Coronary artery (tissue), 2 donors: ENCODE measurements around the gene ICAM4.

Experiments used
- DNase-seq: peaks from one replicate; pipeline ENCODE4 v3.0.0-alpha.2; 2017; ENCODE audit warnings: low spot score
- H3K27ac ChIP-seq, 2 donors: fragments of 200-600 bp; sonication (generic); one replicate each; pipeline ENCODE4 v1.5.1; 2016 to 2019
- H3K4me3 ChIP-seq: fragments of 200-600 bp; sonication (generic); 2 replicates; pipeline ENCODE4 v1.5.1; 2016; ENCODE audit warnings: mild to moderate bottlenecking, moderate library complexity
- CTCF ChIP-seq: fragments of 200-600 bp; sonication (generic); IDR thresholded peaks from one replicate; pipeline ENCODE4 v1.5.1; 2019; ENCODE audit warnings: antibody characterized with exemption

ICAM4 gene

GRCh38 chr19:10258080-10258710 is 28.6 kb upstream of the ICAM4 start:
- Histone ChIP-seq H3K27ac (no peak overlapping the region), H3K4me3 (no peak overlapping the region)
- DNase-seq, result no peak
- TF ChIP-seq CTCF, result no peak

DNA sequence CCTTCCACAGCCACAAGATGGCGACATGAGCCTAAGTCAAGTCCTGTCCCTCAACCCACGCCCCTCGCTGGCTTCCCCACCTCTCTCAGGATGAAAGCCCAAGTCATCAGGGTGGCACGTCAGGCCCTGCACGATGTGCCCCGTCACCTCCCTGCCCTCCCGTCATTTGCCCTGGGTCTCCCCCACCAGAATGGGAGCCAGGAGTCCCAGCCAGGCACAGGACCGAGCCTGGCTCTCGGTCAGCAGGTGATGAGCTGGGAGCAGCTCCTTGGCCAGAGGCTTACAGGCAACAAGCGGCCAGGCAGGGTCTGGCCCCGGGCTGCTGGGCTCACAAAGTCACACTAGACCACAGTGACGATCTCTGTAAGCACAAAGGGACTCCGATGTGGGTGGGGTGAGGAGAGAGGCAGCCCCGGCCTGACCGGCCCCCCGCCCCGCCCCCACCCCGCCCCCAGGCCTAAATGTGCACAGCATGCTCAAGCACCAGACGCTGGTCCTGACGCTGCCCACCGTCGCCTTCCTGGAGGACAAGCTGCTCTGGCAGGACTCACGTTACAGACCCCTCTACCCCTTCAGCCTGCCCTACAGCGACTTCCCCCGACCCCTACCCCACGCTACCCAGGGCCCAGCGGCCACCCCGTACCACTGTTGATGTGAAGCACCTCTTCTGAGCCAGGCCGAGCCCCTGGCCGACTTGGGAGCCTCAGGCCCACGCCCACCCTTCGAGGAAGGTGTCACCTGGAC is 27.4 kb upstream of the ICAM4 start:
- no peak overlapping the region for H3K27ac ChIP-seq
- peak; percentile 50 for TF ChIP-seq CTCF
- DNase-seq, result no peak
- no peak overlapping the region for H3K4me3 ChIP-seq

DNA sequence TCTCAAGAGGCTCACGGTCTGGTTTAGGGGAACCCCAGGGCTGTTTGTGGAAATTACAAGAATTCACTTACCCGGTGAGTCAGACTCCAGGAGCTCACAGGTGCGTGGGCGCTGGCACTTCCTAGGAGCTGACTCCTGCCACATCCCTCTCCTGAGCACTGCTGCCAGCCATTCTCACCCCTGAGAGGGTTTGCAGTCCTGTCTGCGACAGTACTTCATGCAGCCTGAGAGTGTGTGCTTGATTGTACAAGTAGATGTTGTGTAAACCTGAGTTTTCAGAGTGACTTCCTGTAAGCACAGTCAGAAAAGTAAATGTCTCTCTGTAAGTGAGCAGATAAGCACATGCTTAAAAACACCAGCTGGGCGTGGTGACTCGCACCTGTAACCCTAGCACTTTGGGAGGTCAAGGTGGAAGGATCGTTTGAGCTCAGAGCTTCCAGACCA is 26.6 kb upstream of the ICAM4 start:
- H3K27ac ChIP-seq, result no peak overlapping the region
- no peak for DNase-seq
- no peak for TF ChIP-seq CTCF

DNA sequence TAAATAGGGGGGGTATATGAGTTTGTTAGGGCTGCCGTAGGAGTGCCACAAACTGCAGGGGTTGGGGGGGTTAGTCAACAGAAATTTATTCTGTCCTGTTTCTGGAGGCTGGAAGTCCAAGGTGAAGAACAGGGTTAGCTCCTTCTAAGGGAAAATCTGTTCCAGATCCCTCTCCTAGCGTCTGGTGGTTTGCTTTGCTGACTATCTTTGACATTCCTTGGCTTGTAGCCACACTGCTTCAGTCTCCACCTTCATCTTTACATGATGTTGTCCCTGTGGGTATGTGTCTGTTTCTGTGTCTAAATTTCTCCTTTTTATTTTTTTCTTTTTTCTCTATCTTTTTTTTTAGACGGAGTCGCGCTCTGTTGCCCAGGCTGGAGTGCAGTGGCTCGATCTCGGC is 24.0 kb upstream of the ICAM4 start:
- TF ChIP-seq CTCF, result no peak
- Histone ChIP-seq H3K4me3 (no peak overlapping the region), H3K27ac (no peak overlapping the region)
- DNase-seq, result no peak

More for the DNA sequence above, 26.6 kb upstream of the ICAM4 start:
- H3K4me3 ChIP-seq, result no peak overlapping the region

- TF ChIP-seq CTCF, result no peak
- no peak overlapping the region for H3K27ac ChIP-seq
- no peak for DNase-seq
- H3K4me3 ChIP-seq, result no peak overlapping the region
Measured at GRCh38 chr19:10266706-10267105, 20.0 kb upstream of the ICAM4 start.

GRCh38 chr19:10268071-10268470 is 18.7 kb upstream of the ICAM4 start:
- H3K4me3 ChIP-seq, result no peak overlapping the region

More at GRCh38 chr19:10268071-10268470, 18.7 kb upstream of the ICAM4 start:
- no peak for TF ChIP-seq CTCF
- peak overlapping the region in 1 of 2 donors; percentile 64 for H3K27ac ChIP-seq
- no peak for DNase-seq
